ENCODE data around the gene SLC43A1.

DNA sequence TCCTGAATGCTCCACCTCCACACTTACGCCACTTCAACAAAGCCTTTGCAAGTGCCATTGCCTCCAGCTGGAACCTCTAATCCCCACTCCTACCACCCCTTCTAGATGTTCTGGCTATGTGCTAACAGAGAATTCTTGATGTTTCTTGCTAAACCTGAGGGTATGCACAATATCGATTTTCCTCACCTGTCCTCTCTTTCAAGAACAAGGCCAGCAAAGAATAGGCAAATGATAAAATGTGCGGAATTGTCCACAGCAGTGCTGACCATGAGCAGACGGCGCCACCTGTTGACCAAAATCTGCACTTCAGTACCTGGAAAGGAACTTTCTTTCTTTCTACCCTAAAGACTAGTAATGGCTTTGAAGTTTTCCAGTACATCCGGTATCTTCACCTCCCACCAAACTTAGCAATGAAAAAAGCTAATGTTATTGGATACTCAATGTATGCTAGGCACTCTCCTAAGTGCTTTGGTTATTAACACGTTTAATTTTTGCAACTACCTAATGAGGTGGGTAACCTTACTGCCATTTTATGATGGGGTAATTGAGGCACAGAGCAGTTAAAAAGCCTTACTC lies 11.6 kb upstream of the SLC43A1 start:
- TF ChIP-seq POLR2A (IDR thresholded peaks at IDR 0.05) (no peak), CTCF (IDR thresholded peaks at IDR 0.05) (peak; percentile 78 to 93 (median 92))
